ENCODE data around the gene SARM1. TPM values are rescaled to one million over a fixed set of nuclear protein-coding genes. Genes with fewer than 3 reads are reported as not detected.

The SARM1 gene
- total RNA-seq, 1 donor from 2014 or later, result 19.0 TPM

DNA sequence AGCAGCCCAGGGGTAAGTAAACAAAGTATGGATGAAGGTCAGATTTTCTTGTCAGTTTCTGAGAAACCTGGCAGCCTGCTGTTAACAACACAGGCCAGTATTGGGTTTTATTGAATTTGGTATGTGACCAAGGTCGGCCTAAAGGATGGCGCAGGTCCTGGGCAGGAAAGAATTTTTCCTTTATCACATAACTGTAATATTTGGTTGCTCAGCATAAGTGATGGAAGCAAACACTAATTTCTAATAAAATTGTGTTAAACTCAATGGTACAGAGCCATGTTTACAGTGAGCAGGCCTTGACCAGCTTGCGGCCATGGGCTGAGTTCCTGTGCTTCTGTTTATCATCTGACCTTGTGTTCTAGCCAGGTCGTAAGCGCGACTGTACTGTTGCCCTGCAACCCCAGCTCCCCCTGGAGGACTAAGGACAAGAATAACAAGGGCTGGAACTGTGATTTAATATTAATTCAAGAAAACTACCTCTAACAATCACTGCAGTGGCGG lies 24.7 kb upstream of the SARM1 start:
- no peaks in the 10 kb centered on the region for H3K4me1 Mint-ChIP-seq
- peaks cover 28% of the 10 kb centered on the region for H3K36me3 Mint-ChIP-seq
- DNase-seq (ENCODE audit: low spot score in 2 of 2, unreplicated experiment in 2 of 2), result no peak
- H3K27me3 Mint-ChIP-seq (ENCODE audit: low read depth), result no peaks in the 10 kb centered on the region
- H3K27ac Mint-ChIP-seq, result no peak overlapping the region
- H3K4me3 Mint-ChIP-seq, result no peak overlapping the region
- TF ChIP-seq, protein P1, sequence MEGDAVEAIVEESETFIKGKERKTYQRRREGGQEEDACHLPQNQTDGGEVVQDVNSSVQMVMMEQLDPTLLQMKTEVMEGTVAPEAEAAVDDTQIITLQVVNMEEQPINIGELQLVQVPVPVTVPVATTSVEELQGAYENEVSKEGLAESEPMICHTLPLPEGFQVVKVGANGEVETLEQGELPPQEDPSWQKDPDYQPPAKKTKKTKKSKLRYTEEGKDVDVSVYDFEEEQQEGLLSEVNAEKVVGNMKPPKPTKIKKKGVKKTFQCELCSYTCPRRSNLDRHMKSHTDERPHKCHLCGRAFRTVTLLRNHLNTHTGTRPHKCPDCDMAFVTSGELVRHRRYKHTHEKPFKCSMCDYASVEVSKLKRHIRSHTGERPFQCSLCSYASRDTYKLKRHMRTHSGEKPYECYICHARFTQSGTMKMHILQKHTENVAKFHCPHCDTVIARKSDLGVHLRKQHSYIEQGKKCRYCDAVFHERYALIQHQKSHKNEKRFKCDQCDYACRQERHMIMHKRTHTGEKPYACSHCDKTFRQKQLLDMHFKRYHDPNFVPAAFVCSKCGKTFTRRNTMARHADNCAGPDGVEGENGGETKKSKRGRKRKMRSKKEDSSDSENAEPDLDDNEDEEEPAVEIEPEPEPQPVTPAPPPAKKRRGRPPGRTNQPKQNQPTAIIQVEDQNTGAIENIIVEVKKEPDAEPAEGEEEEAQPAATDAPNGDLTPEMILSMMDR (IDR thresholded peaks at IDR 0.05; ENCODE audit: unreplicated experiment), result no peak
- no peaks in the 10 kb centered on the region for H3K9me3 Mint-ChIP-seq

DNA sequence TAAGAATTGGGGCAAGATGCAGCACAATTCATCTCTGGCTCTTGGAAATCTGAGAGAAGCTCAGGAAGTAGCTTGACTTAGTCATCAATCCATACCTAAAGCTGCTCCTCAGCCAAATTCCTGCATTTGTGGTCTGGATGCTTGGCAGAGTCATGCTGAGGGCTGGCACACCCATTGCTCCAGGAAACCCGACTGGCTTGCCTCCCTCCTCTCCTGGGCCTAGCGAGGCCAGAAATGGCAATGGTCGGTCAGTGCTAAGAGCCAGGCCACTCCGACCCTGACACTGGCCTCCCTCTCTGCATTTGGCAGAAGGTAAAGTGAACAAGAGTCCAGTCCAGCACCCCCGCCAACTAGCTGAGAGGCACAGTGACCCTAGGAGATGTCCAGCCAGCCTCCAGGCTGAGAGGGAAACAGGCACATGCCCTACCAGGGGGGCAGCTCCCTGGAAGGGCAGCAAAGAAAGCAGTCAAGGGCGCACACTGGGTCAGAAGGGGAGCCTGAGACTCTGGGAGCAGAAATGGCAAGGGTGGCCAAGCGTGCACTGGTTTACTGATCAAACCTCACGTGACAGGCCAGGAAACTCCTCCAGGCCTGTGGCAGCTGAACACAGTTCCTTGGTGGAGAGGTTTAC lies 24.1 kb upstream of the SARM1 start:
- Mint-ChIP-seq H3K36me3 (peaks cover 31% of the 10 kb centered on the region), H3K27me3 (ENCODE audit: low read depth) (no peaks in the 10 kb centered on the region)
- DNase-seq (ENCODE audit: low spot score in 2 of 2, unreplicated experiment in 2 of 2), result no peak

DNA sequence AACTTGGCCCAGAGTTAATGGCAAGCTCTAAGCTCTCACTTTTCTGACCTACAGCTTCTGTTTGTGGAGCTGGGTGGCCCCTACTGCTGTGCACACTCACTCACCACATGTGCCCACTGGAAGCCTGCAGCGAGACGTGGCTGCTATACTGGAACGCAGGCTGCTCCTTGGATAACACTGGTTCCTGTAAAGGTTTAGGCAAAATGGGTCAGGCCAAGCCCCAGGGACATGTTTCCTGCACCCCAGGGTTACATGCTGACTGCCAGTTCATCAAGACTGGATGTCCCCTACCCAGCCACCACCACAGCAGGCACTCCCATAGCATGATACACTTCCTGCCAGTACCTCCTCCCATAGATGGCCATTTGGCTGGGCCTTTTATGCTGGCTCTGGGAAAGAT lies 22.5 kb upstream of the SARM1 start:
- TF ChIP-seq, protein P1 (IDR thresholded peaks at IDR 0.05; ENCODE audit: unreplicated experiment), result no peak
- no peaks in the 10 kb centered on the region for H3K27me3 Mint-ChIP-seq (ENCODE audit: low read depth)
- no peak overlapping the region for H3K4me3 Mint-ChIP-seq
- peaks cover 39% of the 10 kb centered on the region for H3K36me3 Mint-ChIP-seq
- H3K9me3 Mint-ChIP-seq, result no peaks in the 10 kb centered on the region
- H3K4me1 Mint-ChIP-seq, result no peaks in the 10 kb centered on the region
- H3K27ac Mint-ChIP-seq, result no peak overlapping the region
- no peak for DNase-seq (ENCODE audit: low spot score in 2 of 2, unreplicated experiment in 2 of 2)

More for the DNA sequence above, 24.1 kb upstream of the SARM1 start:
- TF ChIP-seq, protein P1 (IDR thresholded peaks at IDR 0.05; ENCODE audit: unreplicated experiment), result no peak
- Mint-ChIP-seq H3K4me1 (no peaks in the 10 kb centered on the region), H3K27ac (no peak overlapping the region), H3K9me3 (no peaks in the 10 kb centered on the region), H3K4me3 (no peak overlapping the region)

DNA sequence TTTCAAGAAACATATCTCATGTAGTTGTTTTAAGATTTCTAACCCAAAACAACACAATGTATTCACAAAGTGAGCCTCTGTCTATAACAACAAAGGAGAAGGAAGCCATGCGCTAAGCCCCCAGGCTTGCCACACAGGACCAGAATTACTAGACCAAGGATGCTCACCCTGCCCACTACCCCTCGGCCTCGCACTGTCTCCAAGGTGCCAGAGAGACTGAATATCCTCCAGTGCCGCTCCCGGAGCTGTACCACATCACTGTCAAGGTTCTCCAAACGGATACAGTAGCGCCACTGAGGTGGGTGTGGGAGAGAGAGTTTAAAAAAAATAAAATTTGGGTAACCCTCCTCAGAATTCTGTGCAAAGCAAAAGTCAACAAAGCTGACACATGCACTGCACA lies 21.2 kb upstream of the SARM1 start:
- TF ChIP-seq, protein P1 (IDR thresholded peaks at IDR 0.05; ENCODE audit: unreplicated experiment), result no peak
- Mint-ChIP-seq H3K27ac (no peak overlapping the region), H3K4me3 (no peak overlapping the region), H3K27me3 (ENCODE audit: low read depth) (no peaks in the 10 kb centered on the region), H3K9me3 (no peaks in the 10 kb centered on the region), H3K36me3 (peaks cover 38% of the 10 kb centered on the region), H3K4me1 (no peaks in the 10 kb centered on the region)
- DNase-seq (ENCODE audit: low spot score in 2 of 2, unreplicated experiment in 2 of 2), result no peak

DNA sequence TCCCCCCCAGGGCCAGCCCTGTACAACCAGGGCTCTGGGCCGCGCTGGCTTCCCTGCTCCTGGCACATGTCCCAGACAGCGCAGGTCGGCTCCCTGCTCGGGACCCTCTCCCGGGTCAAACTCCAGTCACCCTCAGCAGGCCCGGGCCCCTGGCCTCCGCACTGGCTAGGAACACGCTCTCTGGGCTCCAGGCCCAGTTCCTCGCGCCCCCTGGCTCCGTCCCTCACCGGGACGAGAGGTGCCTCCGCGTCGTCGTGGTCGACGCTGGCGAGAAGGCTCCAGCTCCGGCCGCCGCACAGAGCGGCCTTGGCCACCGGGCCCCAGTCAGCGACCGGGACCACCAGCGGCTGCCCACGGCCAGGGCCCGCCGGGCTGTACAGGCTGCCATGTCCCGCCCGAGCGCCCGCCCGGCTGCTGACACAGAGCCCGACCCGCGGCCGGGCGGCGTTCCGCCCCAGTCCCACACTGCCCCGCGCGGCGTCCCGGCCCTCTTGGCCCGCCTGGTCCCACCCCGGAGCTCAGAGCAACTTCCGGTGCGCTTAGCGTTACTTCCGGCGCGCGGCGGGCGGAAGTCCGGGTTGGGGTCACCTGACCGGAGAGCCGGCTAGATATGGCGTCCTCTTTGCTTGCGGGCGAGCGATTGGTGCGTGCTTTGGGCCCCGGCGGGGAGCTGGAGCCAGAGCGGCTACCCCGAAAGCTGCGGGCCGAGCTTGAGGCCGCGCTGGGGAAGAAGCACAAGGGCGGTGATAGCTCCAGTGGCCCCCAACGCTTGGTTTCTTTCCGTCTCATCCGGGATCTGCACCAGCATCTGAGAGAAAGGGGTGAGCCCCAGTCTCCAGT lies 14.2 kb upstream of the SARM1 start, which contains the start of gene POLDIP2:
POLDIP2 (minus strand) TSS at position 467 of the 840 bp plus-strand sequence; CDS start at position 388, 79 bp downstream.
- Mint-ChIP-seq H3K27me3 (ENCODE audit: low read depth) (no peaks in the 10 kb centered on the region), H3K4me3 (peak within 1 kb of the TSS; percentile 95), H3K9me3 (no peaks in the 10 kb centered on the region), H3K4me1 (peaks cover 24% of the 10 kb centered on the region), H3K36me3 (peaks cover 19% of the 10 kb centered on the region), H3K27ac (peak within 1 kb of the TSS; percentile 96)
- TF ChIP-seq, protein P1 (IDR thresholded peaks at IDR 0.05; ENCODE audit: unreplicated experiment), result no peak
- peak; percentile 86 to 93 for DNase-seq (ENCODE audit: low spot score in 2 of 2, unreplicated experiment in 2 of 2)
